ENCODE results near the gene TRNP1.
A peak's percentile ranks its signal among the peaks of the same experiment; 100 is the strongest.

The TRNP1 gene

DNA sequence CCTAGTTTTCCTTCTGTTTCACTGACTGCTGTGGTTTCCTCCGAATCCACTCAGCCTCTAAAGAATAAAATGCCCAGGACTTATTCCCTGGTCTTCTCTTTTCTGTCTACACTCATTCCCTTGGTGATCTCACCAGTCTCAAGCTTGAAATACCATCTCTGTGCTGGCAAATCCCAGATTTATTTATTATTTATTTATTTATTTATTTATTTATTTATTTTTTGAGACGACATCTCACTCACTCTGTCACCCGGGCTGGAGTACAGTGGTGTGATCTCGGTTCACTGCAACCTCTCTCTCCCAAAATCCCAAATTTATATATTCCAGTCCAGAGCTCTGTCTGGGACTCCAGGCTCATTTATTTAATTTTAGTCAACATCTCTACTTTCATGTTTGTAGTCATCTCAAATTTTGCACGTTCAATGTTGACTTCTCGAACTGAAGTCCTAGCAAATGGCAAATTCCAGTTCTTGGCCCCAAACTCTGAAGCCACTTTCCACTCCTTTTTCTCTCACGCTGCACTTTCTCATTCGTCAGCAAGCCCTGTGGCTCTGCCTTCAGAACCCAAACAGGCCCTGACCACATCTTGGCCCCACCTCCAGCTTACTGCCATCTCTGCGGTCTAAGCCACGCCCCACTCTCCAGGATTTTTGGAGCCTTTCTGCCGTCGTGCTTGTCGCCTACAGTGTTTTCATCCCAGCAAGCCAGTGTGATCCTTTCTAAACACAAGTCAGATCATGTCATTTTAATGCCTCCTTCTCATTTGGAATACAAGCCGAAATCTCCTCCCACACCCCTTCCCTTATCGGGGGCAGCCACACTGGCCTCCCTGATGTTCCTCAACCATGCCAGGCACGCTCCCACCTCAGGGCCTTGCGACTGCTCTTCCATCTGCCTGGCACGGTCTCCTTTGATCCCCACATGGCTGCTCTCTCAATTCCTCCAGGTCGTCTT lies 33.4 kb downstream of the TRNP1 start:
- no peak for DNase-seq

DNA sequence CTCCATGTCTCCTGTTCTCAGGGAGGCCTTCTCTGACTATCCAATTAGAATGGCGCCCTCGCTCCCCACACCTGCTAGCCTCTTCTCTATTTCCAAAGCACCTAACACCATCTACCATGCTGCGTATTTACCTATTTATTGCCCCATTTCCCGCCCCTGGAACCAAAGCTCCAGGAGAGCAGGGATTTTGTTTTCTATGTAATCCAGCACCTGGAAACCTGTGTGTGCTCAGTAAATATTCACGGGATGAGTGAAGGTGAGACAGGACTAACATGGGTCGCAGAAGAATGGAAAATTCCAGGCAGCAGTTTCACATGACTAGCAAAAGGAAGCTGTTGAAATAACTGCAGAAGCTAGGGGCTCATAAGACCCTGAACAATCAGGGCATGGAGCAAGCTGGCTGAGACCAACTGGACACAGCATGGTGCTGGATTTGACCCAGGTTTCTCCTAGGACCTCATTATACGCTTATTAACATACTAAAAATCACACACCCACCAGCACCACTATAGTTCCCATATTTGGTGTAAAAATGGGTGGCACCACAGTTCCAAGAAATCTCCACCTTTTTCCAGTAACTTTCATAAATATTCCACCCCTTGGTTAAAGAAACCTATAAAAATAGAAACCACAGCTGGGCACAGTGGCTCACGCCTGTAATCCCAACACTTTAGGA lies 34.2 kb downstream of the TRNP1 start:
- DNase-seq = no peak

DNA sequence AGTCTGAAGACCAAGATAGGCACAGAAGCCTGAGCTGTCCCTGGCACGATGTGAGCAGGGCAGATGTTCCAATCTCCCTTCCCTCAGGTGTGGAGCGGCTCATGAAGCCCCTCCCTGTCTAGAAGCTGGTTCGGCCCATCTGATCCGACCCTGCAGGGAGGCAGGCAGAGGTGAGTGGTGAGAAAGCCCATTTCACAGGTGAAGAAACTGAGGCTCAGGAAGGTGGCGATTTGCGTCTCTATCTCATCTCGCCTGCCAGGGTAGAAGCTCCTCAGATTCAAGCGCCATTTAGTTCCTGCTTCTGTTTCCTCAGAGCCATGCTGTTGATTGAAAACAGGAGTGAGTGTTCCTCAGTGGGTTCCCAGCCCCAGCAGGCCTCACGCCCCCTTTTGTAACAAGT lies 36.0 kb downstream of the TRNP1 start:
- DNase-seq = no peak

DNA sequence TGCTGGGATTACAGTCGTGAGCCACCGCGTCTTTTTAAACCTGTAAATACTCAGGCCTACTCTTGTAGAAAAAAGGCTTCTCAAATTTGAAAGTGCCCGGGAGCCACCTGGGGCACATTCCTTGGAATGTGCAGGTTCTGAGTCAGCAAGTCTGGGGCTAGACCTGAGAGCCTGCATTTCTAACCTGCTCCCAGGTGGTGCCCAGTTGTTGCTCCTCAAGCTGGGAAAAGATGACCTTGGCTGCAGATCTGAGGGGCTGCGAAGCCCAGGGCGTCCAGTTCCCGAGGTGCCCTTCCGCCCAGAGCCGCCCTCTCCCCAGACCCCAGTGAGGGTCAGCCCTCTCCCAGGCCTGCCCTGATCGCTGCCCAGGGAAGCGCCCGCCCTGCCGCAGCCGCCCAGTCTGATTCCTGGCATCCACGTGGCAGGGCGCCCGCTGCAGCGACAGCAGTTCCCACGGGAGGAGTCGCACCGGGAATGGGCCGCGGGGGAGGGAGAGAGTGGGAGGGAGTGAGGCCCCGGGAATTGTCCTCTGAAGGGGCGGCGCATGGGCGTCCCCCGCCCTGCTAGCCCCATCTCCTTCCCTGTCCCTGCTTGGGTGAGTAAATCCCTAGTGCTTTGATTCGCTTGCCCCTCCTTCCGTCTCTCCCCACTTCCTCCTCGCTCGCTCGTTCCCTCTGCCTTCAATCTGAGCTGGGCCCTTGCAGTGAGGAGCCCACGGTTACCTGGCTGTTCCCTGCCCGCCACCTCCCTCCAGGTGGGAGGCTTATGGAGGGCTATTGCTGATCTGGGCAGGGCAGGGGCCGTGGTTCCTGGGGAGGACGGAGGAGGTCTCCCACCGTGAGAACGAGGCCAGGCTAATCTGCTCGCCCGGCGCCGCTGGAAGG lies 38.0 kb downstream of the TRNP1 start:
- DNase-seq = peak in 53 of 58 donors; percentile 6 to 82 (median 48)

DNA sequence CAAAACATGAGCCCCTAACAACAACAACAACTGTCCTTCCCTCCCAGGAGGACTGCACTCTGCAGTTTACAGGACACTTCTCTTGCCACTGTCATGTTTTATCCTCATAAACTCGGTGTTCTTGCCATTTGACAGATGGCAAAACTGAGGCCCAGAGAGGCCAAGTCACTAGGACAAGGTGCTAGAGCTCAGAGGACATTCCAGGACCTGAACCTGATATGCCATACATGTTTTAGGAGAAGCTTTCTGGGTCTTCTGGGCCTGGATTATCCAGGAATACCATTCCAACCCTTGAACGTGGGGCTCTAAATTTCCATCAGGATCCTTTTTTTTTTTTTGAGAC lies 38.6 kb downstream of the TRNP1 start:
- no peak for DNase-seq

DNA sequence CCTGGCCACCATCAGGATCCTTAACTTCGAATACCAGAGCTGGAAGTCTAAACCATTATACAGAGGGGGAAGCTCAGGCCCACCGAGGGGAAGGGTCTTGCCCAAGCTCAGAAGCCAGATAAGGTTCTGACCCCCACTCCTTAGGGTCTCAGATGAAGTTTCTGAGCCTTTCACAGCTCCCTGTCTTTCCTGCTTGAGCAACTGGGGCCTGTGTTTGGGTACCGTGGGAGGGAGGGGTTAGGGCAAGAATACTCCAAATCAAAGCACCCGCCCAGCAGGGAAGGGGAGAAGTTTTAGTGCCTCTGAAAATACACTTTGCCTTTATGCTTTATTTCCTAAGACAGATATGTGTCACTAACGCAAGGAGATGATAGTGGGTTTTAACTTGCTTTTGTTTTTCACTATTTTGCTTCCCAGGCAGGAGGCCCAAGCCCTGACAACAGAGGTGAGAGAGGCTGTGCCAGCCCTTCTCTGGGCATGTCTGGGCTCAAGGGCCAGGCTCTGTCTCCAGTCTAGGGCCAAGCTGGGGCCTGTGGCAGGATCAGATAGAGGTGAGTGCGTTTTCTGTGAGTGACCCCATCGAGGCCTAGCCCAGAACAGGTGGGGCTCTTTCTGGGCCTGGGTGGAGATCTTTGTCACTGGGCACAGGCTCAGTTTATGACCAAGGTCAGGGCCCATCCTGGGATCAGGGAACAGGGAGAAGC lies 39.7 kb downstream of the TRNP1 start:
- no peak for DNase-seq

DNA sequence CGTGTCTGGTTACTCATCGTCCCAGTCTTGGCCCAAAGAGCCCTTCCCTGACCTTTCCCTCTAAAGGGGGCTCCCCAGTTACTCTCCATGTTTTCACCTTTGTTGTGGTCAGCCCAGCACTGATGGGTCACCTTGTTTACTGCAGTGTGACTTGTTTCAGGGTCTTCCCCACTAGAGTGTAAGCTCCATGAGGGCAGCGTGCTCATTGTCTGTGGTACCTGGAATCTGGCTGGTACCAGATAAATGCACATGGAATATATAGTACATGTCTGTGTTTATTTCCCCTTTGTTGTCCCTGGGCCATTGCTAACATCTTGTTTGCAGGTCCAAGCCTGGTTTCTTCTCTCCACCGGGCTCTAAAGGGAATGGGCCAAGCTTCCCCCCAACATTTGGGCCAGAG lies 41.9 kb downstream of the TRNP1 start:
- DNase-seq = no peak

DNA sequence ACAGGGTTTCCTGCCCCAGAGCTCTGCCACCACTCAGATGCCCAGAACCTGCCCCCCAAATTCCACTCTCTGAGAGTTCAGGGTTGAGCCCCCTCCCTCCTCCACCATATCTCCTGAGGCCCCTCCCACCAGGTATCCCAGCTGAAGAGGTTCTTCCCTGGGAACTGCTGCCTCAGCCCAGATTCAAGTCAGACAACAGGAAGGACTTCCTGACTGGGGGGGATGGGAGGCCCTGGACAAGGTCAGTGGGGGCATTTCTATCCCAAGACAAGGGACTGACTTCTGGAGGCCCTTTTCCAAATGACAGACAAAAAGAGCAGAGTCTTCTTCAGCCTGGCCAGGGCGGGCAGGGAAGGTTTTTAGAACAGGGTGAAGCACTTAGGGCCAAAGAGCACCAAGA lies 43.2 kb downstream of the TRNP1 start:
- DNase-seq = no peak

DNA sequence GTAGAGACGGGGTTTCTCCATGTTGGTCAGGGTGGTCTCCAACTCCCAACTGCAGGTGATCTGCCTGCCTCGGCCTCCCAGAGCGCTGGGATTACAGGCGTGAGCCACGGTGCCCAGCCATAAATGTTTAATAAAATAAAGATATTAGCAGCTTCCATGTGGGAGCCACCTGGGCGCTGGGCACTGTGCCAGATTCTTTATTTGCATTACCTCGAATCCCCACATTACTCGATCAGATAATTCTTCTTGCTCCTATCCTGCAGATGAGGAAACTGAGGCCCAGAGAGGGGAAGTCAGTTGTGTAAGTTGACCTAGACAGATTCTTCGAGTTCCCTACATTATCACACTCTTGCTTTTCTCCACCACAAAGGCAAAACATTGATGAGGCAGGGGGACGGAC lies 44.0 kb downstream of the TRNP1 start:
- no peak for DNase-seq

DNA sequence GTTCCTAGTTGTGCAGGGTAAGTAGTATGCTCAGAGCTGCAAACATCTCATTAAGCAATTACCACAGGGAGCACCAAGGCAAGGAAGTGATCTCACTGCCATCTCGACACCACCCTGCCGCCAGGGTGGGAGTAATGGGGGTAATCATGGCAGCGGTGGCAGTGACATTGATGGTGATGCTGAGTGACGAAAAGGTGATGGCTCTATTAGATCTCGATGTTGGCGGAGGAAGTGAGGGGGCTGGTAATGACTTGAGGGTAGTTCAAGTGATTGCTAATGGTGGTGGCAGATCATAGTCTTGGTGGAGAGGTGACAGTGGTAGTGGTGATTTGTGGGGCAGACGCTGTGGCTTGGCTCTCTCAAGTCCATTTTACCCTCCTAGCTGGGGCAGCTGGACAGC lies 44.5 kb downstream of the TRNP1 start:
- DNase-seq = no peak

DNA sequence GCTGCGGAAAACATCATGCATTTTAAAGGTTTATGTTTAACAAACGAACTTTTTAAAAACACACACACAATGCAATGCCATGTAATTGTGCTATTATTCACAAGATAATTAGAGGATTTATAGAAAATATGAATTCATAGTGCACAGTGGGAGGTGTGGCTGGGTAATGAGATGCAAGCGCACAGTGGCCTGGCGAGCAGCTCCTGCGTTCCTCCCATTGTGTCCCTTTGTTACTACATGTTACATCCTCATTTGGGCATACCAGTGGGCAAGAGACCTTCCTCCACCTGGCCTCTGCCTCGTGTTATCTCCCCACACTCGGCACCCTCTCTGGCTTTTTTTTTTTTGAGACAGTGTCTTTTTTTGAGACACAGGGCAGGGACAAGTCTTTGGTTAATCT lies 49.2 kb downstream of the TRNP1 start:
- DNase-seq = no peak

DNA sequence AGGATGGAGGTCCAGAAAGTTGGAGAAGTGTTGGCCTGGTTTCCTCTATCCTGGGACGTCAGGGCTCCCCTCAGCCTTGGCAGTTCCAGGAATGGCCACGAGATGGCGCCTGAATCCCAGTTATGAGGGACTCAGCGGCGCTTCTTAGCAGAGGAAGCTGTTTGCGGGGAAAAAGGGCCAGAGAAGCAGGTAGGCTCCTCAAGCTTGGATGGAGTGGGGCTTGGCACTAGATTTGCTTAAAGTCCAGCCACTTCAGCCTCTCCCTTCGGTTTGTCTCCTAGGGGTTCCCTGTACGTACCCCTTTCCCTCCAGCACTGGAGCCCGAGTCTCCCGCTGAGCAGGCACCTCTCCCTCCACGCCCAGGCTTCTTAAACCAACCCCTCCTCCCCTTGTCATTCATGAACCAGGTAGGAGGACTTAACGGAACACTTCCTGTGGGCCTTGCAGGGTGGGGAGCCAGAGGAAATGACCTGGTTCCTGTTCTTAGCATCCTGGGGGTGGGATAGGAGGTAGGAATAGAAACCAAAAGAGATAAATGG lies 51.2 kb downstream of the TRNP1 start:
- DNase-seq = peak in 57 of 58 donors; percentile 11 to 93 (median 68)

DNA sequence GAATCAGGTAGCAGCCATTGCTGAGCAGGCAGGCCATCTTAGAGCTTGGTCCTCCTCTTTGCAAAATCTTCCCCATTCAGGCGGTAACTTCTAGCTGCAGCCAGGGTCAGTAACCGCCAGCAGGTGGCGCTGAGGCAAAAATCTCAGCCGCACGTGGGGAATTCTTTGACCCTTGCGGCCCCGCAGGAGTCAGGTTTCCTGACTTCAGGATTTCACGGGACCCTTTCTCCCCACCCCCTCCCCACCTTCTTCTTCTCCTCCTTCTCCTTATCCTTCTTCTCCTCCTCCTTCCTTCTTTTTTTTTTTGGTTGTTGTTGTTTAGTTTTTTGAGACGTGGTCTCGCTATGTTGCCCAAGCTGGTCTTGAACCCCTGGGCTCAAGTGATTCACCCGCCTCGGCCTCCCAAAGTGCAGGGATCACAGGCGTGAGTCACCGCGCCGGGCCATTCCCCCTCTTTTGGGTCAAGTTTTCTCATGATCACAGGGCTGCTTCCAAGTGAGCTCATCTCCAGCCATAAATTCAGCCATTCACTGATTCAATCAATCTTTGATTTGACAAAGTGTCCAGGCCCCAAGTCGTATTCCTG lies 52.6 kb downstream of the TRNP1 start:
- peak in 41 of 58 donors; percentile 2 to 72 (median 28) for DNase-seq

DNA sequence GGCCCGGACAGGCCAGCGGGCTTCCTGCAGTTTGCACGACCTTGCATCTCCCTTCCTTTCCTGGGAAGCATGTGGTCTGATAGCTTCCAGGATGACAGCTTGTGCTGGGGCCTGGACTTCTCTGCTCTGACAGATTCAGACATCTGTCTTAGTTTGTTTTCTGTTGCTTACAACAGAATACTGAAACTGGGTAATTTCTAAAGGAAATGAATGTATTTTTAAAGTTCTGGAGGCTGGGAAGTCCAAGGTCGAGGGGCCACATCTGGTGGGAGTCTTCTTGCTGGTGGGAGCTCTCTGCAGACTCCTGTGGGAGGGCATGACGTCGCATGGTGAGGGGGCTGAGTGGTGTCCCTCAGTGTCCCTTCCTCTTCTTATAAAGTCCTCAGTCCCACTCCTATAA lies 54.4 kb downstream of the TRNP1 start:
- no peak for DNase-seq

DNA sequence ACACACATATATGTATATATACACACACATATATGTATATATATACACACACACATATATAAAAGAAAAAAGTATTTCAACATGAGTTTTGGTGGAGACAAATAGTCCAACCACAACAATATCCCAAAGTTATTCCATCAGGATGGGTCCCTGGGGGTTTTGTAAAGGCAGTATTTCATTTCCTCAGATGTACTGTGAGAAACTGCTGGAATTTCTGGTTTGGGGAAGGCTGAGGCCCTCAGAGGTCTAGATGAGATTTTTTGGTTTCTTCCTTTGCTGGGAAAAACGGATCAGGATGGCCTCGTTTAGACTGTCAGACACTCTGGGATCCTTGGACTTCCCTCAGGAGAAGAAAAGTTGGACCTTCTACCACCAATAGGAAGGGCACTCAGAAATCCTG lies 55.6 kb downstream of the TRNP1 start:
- DNase-seq = no peak

DNA sequence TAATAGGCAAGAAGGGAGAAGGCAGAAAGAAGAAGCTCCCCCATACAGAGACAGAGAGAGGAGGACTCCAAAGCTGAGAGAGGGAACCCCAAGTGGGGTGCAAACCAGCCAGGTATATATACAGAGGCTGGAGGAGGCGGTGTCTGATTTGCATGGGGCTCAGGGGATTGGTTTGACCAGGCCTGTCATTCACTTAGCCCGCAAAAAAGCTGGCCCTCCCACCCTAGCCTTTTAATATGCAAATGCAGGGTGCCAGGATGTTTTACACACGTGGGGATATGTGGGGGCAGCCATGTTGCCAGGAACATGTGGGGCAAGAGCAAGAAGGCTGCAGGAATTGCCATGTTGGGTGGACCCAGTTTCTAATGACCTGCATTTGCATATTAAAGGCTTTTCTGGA lies 56.1 kb downstream of the TRNP1 start:
- no peak for DNase-seq

Data from anterior cingulate cortex (tissue), 58 donors.